ENCODE data around the gene AMD1. TPM values are rescaled to one million over a fixed set of nuclear protein-coding genes. Genes with fewer than 3 reads are reported as not detected.

Gene AMD1
- total and polyA plus RNA-seq, 10 of the 15 experiments (the other 5 are each of a cell fraction or from before 2014, with no cell fraction given): 58.2 to 116 (median 79.3) TPM

DNA sequence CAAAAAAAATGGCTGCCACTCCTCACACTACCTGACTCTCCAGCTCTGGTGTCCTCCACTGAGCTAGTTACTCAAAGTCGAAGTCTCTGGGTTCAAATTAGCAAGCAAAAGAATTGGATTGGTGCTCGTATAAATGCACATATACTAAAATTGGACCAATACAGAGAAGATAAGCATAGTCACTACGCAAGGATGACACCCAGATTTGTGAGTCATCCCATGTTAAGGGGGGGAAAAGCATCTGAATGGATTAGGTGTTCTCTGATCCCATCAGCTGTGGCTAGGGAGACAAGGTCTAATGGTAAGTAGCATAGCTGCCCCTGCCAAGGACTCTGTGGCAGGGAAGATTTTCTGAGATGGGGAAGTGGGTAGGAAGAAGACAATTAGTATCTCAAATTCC, 18.3 kb upstream of the AMD1 start:
- DNase-seq (ENCODE audit: low read depth, low spot score): no peak
- BruUV-seq (replicated peaks): no TSS peak
- no peaks in the 10 kb centered on the region; the same call in 2 of the 3 replicates for H3K9me3 ChIP-seq (replicated peaks; ENCODE audit: control insufficient read depth, insufficient read depth, low read length)
- ChIA-PET SMC1A (ENCODE audit: uncharacterized antibody, unreplicated experiment) (no interaction called here), POLR2A (no interaction called here), RAD21 (ENCODE audit: unreplicated experiment) (interaction anchor here (1.4 kb wide), 1 partner anchor 10 kb away, joined by 3 read pairs; no protein-coding TSS in a partner anchor), CTCF (no interaction called here)
- no peak for ATAC-seq
- H4K20me1 ChIP-seq (ENCODE audit: control insufficient read depth, insufficient read depth): no peaks in the 10 kb centered on the region
- no peaks in the 10 kb centered on the region for H3K36me3 ChIP-seq (ENCODE audit: control insufficient read depth in 2 of 2, insufficient read depth in 2 of 2, low read length in 1 of 2)
- intact Hi-C loops (cut with micrococcal nuclease; ENCODE audit: unreplicated experiment): no loop called here
- no peaks in the 10 kb centered on the region for H3K27me3 ChIP-seq (replicated peaks in 1 of 2; ENCODE audit: control insufficient read depth in 2 of 2, insufficient read depth in 2 of 2, low read length in 1 of 2)
- no peak overlapping the region for H3K4me3 ChIP-seq
- WGBS (ENCODE audit: insufficient coverage, insufficient replicate concordance, low lambda C conversion rate, missing lambda C conversion rate): 79% methylated on average over 3 of the region's 3 CpGs
- H3K27ac ChIP-seq (ENCODE audit: control insufficient read depth, insufficient read depth): no peak overlapping the region
- in situ Hi-C loops (cut with MboI): no loop called here
- peaks cover 8% of the 10 kb centered on the region for H3K4me1 ChIP-seq (ENCODE audit: control insufficient read depth, insufficient read depth, low read length)
- H3K4me2 ChIP-seq (ENCODE audit: control insufficient read depth, insufficient read depth): no peak overlapping the region
- H3K79me2 ChIP-seq (ENCODE audit: control insufficient read depth, insufficient read depth, low read length): no peaks in the 10 kb centered on the region
- H2AFZ ChIP-seq (ENCODE audit: control insufficient read depth, low read depth, low read length): no peak overlapping the region
- FAIRE-seq: no peak
- H3K9ac ChIP-seq (ENCODE audit: control insufficient read depth, insufficient read depth, low read length): no peak overlapping the region
- TF ChIP-seq E2F8 (IDR thresholded peaks at IDR 0.05; ENCODE audit: low read depth, partially characterized antibody) (no peak), WRNIP1 (IDR thresholded peaks at IDR 0.05; ENCODE audit: borderline replicate concordance, low read depth, low read length) (no peak), JUND (IDR thresholded peaks at IDR 0.05; ENCODE audit: low read depth, low read length) (no peak), IKZF1 (conservative IDR thresholded peaks at IDR 0.05) (no peak), PAX8 (IDR thresholded peaks at IDR 0.05) (no peak), PKNOX1 (IDR thresholded peaks at IDR 0.05) (no peak), CHD2 (IDR thresholded peaks at IDR 0.05; ENCODE audit: borderline replicate concordance, low read depth, low read length) (no peak), CEBPB (IDR thresholded peaks at IDR 0.05; ENCODE audit: borderline replicate concordance in 1 of 2, low read depth in 2 of 2, low read length in 2 of 2) (no peak), HDAC6 (IDR thresholded peaks at IDR 0.05; ENCODE audit: unreplicated experiment) (no peak), SPI1 (IDR thresholded peaks at IDR 0.05; ENCODE audit: borderline replicate concordance, insufficient read depth, low read depth, low read length) (no peak), IRF4 (IDR thresholded peaks at IDR 0.05; ENCODE audit: low read depth, low read length) (no peak), BCL3 (IDR thresholded peaks at IDR 0.05; ENCODE audit: borderline replicate concordance, insufficient read depth, low read depth, low read length, poor library complexity, severe bottlenecking) (no peak)
- TF ChIP-seq, protein P1, sequence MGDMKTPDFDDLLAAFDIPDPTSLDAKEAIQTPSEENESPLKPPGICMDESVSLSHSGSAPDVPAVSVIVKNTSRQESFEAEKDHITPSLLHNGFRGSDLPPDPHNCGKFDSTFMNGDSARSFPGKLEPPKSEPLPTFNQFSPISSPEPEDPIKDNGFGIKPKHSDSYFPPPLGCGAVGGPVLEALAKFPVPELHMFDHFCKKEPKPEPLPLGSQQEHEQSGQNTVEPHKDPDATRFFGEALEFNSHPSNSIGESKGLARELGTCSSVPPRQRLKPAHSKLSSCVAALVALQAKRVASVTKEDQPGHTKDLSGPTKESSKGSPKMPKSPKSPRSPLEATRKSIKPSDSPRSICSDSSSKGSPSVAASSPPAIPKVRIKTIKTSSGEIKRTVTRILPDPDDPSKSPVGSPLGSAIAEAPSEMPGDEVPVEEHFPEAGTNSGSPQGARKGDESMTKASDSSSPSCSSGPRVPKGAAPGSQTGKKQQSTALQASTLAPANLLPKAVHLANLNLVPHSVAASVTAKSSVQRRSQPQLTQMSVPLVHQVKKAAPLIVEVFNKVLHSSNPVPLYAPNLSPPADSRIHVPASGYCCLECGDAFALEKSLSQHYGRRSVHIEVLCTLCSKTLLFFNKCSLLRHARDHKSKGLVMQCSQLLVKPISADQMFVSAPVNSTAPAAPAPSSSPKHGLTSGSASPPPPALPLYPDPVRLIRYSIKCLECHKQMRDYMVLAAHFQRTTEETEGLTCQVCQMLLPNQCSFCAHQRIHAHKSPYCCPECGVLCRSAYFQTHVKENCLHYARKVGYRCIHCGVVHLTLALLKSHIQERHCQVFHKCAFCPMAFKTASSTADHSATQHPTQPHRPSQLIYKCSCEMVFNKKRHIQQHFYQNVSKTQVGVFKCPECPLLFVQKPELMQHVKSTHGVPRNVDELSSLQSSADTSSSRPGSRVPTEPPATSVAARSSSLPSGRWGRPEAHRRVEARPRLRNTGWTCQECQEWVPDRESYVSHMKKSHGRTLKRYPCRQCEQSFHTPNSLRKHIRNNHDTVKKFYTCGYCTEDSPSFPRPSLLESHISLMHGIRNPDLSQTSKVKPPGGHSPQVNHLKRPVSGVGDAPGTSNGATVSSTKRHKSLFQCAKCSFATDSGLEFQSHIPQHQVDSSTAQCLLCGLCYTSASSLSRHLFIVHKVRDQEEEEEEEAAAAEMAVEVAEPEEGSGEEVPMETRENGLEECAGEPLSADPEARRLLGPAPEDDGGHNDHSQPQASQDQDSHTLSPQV (IDR thresholded peaks at IDR 0.05): no peak

All from GM12878 (cell line).